Keratinocyte (primary cell): Measurements from ENCODE around the gene MIX23.

ENCODE experiments used
- CTCF ChIP-seq, 3 experiments: IDR thresholded peaks in 1 of 3; conservative IDR thresholded peaks in 1 of 3; optimal IDR thresholded peaks in 1 of 3; 2 replicates in 2 of 3; 3 replicates in 1 of 3; pipeline versions ENCODE3 to v1.5.1; 2011; ENCODE audit warnings: low read length in 3 of 3, mild to moderate bottlenecking in 3 of 3, moderate library complexity in 2 of 3, control low read depth in 1 of 3, inconsistent platforms in 1 of 3; ENCODE audit not compliant: insufficient read depth in 2 of 3; ENCODE audit errors: extremely low read depth in 1 of 3
- EZH2 ChIP-seq: IDR thresholded peaks from one replicate; pipeline ENCODE4 v1.6.1; 2012; ENCODE audit warnings: inconsistent platforms, mild to moderate bottlenecking, low read length, moderate library complexity

DNA sequence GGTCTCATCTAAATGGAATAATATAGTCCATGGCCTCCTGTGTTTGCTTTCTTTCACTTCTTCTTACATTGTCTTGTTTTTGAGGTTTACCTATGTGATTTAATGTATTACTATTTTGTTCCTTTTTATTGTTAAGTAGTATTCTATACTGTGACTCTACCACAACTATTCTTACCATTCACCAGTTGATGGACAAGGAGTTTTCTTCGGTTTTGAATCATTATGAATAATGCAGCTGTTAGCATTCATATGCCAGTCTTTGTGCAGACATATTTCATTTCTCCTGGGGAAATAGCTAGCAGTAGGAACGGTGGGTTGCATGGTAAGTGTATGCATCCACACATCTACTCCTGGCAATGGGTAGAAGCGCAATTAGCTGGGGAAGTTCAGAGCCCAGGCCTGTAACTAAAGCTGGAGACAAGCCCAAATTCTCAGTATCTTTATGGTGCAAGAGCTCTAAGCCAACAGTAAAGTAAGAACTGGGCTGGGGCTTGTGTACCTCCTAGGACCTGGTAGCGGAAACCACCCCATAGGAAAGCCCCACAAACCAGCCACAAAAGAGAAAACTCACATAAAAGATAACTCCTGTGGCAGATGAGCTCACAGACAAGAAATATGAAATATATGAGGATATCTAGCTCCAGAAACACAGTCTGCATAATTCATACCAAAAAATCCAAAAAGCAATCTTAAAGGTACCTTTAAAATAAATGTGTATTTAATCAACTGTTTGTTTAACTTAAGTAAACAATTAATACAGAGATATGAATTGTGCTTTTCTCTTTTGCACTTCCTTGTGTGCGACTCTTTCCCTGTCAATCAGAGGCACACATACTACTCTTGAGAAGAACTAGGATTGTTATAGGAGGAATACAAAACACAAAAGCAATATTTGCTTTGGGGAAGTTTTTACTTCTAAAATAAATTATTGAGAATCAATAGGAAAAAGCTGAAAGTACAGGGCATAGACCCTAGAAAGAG is 60.6 kb downstream of the MIX23 start:
- TF ChIP-seq EZH2, result no peak
- no peak for TF ChIP-seq CTCF (optimal IDR thresholded peaks at IDR 0.05 in 1 of 3, IDR thresholded peaks at IDR 0.05 in 1 of 3, conservative IDR thresholded peaks at IDR 0.05 in 1 of 3; ENCODE audit: extremely low read depth in 1 of 3, insufficient read depth in 2 of 3, low read length in 3 of 3)
